ENCODE data around the gene SRGAP1. TPM values are rescaled to one million over a fixed set of nuclear protein-coding genes. Genes with fewer than 3 reads are reported as not detected.

Gene SRGAP1
- total and polyA plus RNA-seq, 2 of the 8 experiments (the other 6 are each of a cell fraction or from before 2014, with no cell fraction given) = 3.2 to 7.3 TPM

- TF ChIP-seq SAP30 (IDR thresholded peaks at IDR 0.05; ENCODE audit: insufficient read depth, insufficient replicate concordance, low read length) (no peak), TCF12 (IDR thresholded peaks at IDR 0.05; ENCODE audit: low read depth, low read length) (no peak), HDAC2 (IDR thresholded peaks at IDR 0.05; ENCODE audit: borderline replicate concordance in 1 of 2, low read depth in 2 of 2, low read length in 2 of 2) (no peak), CHD1 (IDR thresholded peaks at IDR 0.05; ENCODE audit: low read depth, low read length) (no peak), MAX (IDR thresholded peaks at IDR 0.05) (no peak), CHD2 (IDR thresholded peaks at IDR 0.05; ENCODE audit: low read length) (no peak)
- Histone ChIP-seq H3K9ac (replicated peaks in 1 of 4; ENCODE audit: extremely low read depth in 1 of 4, low read depth in 3 of 4, low read length in 3 of 4) (no peak overlapping the region), H3K79me1 (ENCODE audit: low read depth, low read length) (no peaks in the 10 kb centered on the region), H3K27ac (ENCODE audit: low read depth, low read length) (no peak overlapping the region), H3K79me2 (ENCODE audit: control insufficient read depth in 1 of 2, insufficient read depth in 2 of 2, low read length in 2 of 2) (peaks cover 0 to 5% of the 10 kb centered on the region in 2 experiments; a peak in 1 of 4 replicates), H2BK120ac (replicated peaks; ENCODE audit: low read depth, low read length) (no peak overlapping the region), H4K20me1 (replicated peaks in 1 of 2; ENCODE audit: control insufficient read depth in 1 of 2, insufficient read depth in 2 of 2, low read length in 2 of 2) (no peaks in the 10 kb centered on the region), H3K18ac (ENCODE audit: extremely low read depth, low read length) (no peak overlapping the region), H3K9me3 (ENCODE audit: insufficient read depth in 2 of 2, low read depth in 1 of 2, low read length in 1 of 2) (no peaks in the 10 kb centered on the region), H3K56ac (replicated peaks; ENCODE audit: insufficient read length, low read depth, low read length) (no peak overlapping the region), H4K8ac (ENCODE audit: extremely low read depth, insufficient read depth, low read length) (no peak overlapping the region), H2BK5ac (ENCODE audit: low read depth, low read length) (no peak overlapping the region), H2AFZ (ENCODE audit: low read length) (no peak overlapping the region), H4K91ac (replicated peaks; ENCODE audit: insufficient read length, low read length) (no peak overlapping the region), H3K4me2 (ENCODE audit: insufficient read depth in 1 of 2, low read depth in 2 of 2, low read length in 2 of 2) (no peak overlapping the region), H3K23me2 (ENCODE audit: low read depth, low read length) (no peaks in the 10 kb centered on the region), H2BK20ac (ENCODE audit: low read length) (no peak overlapping the region), H3K14ac (ENCODE audit: insufficient read length) (no peak overlapping the region), H4K5ac (ENCODE audit: insufficient read length, low read depth, low read length) (no peak overlapping the region), H2AK5ac (ENCODE audit: low read depth, low read length) (no peak overlapping the region), H3K36me3 (ENCODE audit: control insufficient read depth in 2 of 4, insufficient read depth in 4 of 4, low read length in 3 of 4) (no peaks in the 10 kb centered on the region), H3K27me3 (replicated peaks in 1 of 4; ENCODE audit: control insufficient read depth in 3 of 4, extremely low read depth in 1 of 4, insufficient read depth in 3 of 4, low read length in 3 of 4) (no peaks in the 10 kb centered on the region), H3K4ac (replicated peaks; ENCODE audit: insufficient read length, low read depth, low read length) (no peak overlapping the region), H3K4me1 (replicated peaks in 1 of 4; ENCODE audit: control insufficient read depth in 3 of 4, insufficient read depth in 4 of 4, low read length in 3 of 4) (peaks cover 0 to 2% (median 0%) of the 10 kb centered on the region in 4 experiments; a peak in 1 of 7 replicates), H3K4me3 (ENCODE audit: extremely low read depth in 1 of 4, insufficient read depth in 2 of 4, low read depth in 3 of 4, low read length in 4 of 4) (no peak overlapping the region), H2BK15ac (ENCODE audit: low read length) (no peak overlapping the region), H2BK12ac (ENCODE audit: low read depth, low read length) (no peak overlapping the region), H3K23ac (ENCODE audit: insufficient read length) (no peak overlapping the region)
- FAIRE-seq = no peak
- POLR2A ChIA-PET (ENCODE audit: partially characterized antibody) = interaction anchor here (0.7 kb wide), 1 partner anchor 10 kb away, joined by 3 read pairs; no protein-coding TSS in a partner anchor
- no peak for DNase-seq (ENCODE audit: low read depth in 1 of 2, low spot score in 2 of 2)
- WGBS, 2 experiments (ENCODE audit: extremely low coverage in 1 of 2, insufficient coverage in 1 of 2, insufficient read length in 1 of 2, insufficient replicate concordance in 2 of 2, low coverage in 1 of 2, low lambda C conversion rate in 2 of 2, missing lambda C conversion rate in 1 of 2) = 93% methylated on average over 3 of the region's 3 CpGs; no CpG with 5 or more reads in 1 of the 2 experiments
- CTCF ChIA-PET (ENCODE audit: partially characterized antibody) = interaction anchor here (0.7 to 2.2 kb wide), 5 partner anchors 11 to 401 kb away, joined by 3 to 6 read pairs (median 3); partner anchors contain the start of gene SRGAP1
Measured at GRCh38 chr12:63855299-63855698, 10.8 kb downstream of the SRGAP1 start.
